ENCODE data around the gene SNAP29. TPM values are rescaled to one million over a fixed set of nuclear protein-coding genes. Genes with fewer than 3 reads are reported as not detected.

SNAP29 gene
- total RNA-seq, 1 experiment from 2014 or later, result 17.9 TPM

DNA sequence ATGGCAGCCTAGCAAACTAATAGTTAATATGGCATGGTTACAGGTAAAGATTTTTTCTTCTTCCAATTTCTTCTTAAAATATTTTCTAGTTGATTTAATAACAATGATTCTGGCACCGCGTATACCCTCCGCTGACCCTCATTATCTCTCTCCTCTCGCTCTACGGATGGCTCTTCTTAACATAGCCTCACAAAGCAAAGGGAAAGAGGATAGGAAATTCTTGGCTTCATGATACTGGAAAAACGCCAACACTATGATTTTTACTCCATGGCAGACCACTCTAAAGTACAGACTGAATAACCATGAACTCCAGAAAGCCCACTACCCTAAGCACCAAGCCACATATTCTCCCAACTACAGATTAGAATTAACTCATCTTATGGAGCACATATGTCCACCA, 6.3 kb upstream of the SNAP29 start:
- no peak overlapping the region for H2AK5ac ChIP-seq (ENCODE audit: insufficient read length, low read length)
- H3T11ph ChIP-seq (ENCODE audit: low read length), result no peak overlapping the region
- H2BK5ac ChIP-seq (ENCODE audit: insufficient read length, low read length), result no peak overlapping the region
- no peak overlapping the region for H2AFZ ChIP-seq (ENCODE audit: low read length)
- no peak overlapping the region for H3K4me3 Mint-ChIP-seq
- H3K79me2 ChIP-seq (ENCODE audit: insufficient read depth, low read length), result peaks cover 5% of the 10 kb centered on the region; the same call in 1 of the 2 replicates
- no peaks in the 10 kb centered on the region for H3K9me3 ChIP-seq (ENCODE audit: control insufficient read depth, low read depth, low read length)
- no peaks in the 10 kb centered on the region for H3K9me3 Mint-ChIP-seq
- no peak overlapping the region for H2BK20ac ChIP-seq (ENCODE audit: low read depth, low read length, poor library complexity, severe bottlenecking)
- peak overlapping the region in 1 of 3 experiments; percentile 33; a peak in 1 of 7 replicates for H3K27ac Mint-ChIP-seq
- H3K23me2 ChIP-seq (ENCODE audit: insufficient read length, low read depth, low read length, poor library complexity, severe bottlenecking), result no peaks in the 10 kb centered on the region
- WGBS (ENCODE audit: extremely low coverage, insufficient read length, low lambda C conversion rate), result no CpG with 5 or more reads among the region's 6 CpGs
- no peak overlapping the region for H3K4ac ChIP-seq (ENCODE audit: low read depth, low read length)
- no peak overlapping the region for H2BK120ac ChIP-seq (ENCODE audit: low read depth, low read length, poor library complexity, severe bottlenecking)
- no peak overlapping the region for H4K91ac ChIP-seq (ENCODE audit: insufficient read length, low read depth, low read length)
- H3K27me3 ChIP-seq (ENCODE audit: insufficient read depth, low read length), result no peaks in the 10 kb centered on the region
- H4K20me1 ChIP-seq (ENCODE audit: control insufficient read depth, insufficient read depth, insufficient read length), result no peaks in the 10 kb centered on the region
- H4K5ac ChIP-seq (ENCODE audit: insufficient read length, low read depth, low read length), result no peak overlapping the region
- H4K8ac ChIP-seq (replicated peaks; ENCODE audit: insufficient read length, low read depth, low read length), result no peak overlapping the region
- no peak for DNase-seq
- peaks cover 25 to 28% of the 10 kb centered on the region in 2 experiments for H3K4me1 Mint-ChIP-seq
- peaks cover 2% of the 10 kb centered on the region; the same call in 1 of the 2 replicates for H3K4me1 ChIP-seq (ENCODE audit: insufficient read depth, low read length)
- H3K79me1 ChIP-seq (ENCODE audit: insufficient read depth, low read depth, low read length, poor library complexity, severe bottlenecking), result peaks cover 8% of the 10 kb centered on the region
- no peak overlapping the region for H3K18ac ChIP-seq (ENCODE audit: insufficient read length, low read depth, low read length)
- H3K14ac ChIP-seq (ENCODE audit: insufficient read depth, low read length), result no peak overlapping the region
- no peaks in the 10 kb centered on the region for H3K36me3 Mint-ChIP-seq (ENCODE audit: insufficient read depth in 1 of 3, low read depth in 3 of 3)
- H3K27ac ChIP-seq (ENCODE audit: insufficient read length, low read depth, low read length), result no peak overlapping the region
- no peak overlapping the region for H3K9ac ChIP-seq (ENCODE audit: extremely low read depth, insufficient read length, low read length)
- H3K4me2 ChIP-seq (ENCODE audit: insufficient read depth, insufficient read length, low read length), result no peak overlapping the region
- H2BK15ac ChIP-seq (ENCODE audit: low read depth, low read length), result no peak overlapping the region
- no peak overlapping the region for H2BK12ac ChIP-seq (ENCODE audit: insufficient read length, low read depth, low read length)
- H3K23ac ChIP-seq (ENCODE audit: insufficient read length, low read depth, low read length), result no peak overlapping the region
- H3K27me3 Mint-ChIP-seq (ENCODE audit: low read depth), result no peaks in the 10 kb centered on the region
- H3K56ac ChIP-seq (ENCODE audit: insufficient read length, low read depth, low read length), result no peak overlapping the region
- TF ChIP-seq, protein P1, sequence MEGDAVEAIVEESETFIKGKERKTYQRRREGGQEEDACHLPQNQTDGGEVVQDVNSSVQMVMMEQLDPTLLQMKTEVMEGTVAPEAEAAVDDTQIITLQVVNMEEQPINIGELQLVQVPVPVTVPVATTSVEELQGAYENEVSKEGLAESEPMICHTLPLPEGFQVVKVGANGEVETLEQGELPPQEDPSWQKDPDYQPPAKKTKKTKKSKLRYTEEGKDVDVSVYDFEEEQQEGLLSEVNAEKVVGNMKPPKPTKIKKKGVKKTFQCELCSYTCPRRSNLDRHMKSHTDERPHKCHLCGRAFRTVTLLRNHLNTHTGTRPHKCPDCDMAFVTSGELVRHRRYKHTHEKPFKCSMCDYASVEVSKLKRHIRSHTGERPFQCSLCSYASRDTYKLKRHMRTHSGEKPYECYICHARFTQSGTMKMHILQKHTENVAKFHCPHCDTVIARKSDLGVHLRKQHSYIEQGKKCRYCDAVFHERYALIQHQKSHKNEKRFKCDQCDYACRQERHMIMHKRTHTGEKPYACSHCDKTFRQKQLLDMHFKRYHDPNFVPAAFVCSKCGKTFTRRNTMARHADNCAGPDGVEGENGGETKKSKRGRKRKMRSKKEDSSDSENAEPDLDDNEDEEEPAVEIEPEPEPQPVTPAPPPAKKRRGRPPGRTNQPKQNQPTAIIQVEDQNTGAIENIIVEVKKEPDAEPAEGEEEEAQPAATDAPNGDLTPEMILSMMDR (conservative IDR thresholded peaks at IDR 0.05), result no peak

Data from H9 (cell line).